ENCODE data around the gene AGBL1.

Gene AGBL1

DNA sequence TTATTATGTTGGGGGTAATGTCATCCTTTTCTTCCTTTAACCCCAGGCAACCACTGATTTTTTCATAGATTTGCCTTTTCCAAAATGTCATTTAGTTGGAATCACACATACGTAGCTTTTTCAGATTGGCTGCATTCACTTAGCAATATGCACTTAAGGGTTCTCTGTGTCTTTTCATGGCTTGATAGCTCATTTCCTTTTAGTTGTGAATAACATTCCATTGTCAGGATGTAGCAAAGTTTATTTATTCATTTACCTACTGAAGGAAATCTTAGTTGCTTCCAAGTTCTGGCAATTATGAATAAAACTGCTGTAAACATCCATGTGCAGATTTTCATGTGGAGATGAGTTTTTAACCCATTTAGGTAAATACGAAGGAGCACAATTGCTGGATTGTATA is 125.4 kb downstream of the AGBL1 start:
- peaks cover 6% of the 10 kb centered on the region for H3K4me1 ChIP-seq (ENCODE audit: insufficient read depth, low read length)
- no peak overlapping the region for H3K4me3 ChIP-seq (ENCODE audit: low read length)
- H3K36me3 ChIP-seq (ENCODE audit: insufficient read depth, low read length) = no peaks in the 10 kb centered on the region
- 93% methylated on average over 2 of the region's 2 CpGs for WGBS
- no peak overlapping the region for H3K27ac ChIP-seq (ENCODE audit: low read depth, low read length)
- no peaks in the 10 kb centered on the region for H3K9me3 ChIP-seq (ENCODE audit: insufficient read depth, low read depth, low read length)
- no peak overlapping the region for H3K9ac ChIP-seq (ENCODE audit: low read depth, low read length)
- H3K27me3 ChIP-seq (ENCODE audit: insufficient read depth, low read length) = no peaks in the 10 kb centered on the region

GRCh38 chr15:86213420-86213819 is 133.7 kb downstream of the AGBL1 start:
- H3K4me3 ChIP-seq (ENCODE audit: low read length) = no peak overlapping the region
- WGBS = 82% methylated on average over 3 of the region's 3 CpGs
- H3K27ac ChIP-seq (ENCODE audit: low read depth, low read length) = no peak overlapping the region
- H3K9me3 ChIP-seq (ENCODE audit: insufficient read depth, low read depth, low read length) = peaks cover 26% of the 10 kb centered on the region
- no peaks in the 10 kb centered on the region for H3K36me3 ChIP-seq (ENCODE audit: insufficient read depth, low read length)
- no peaks in the 10 kb centered on the region for H3K4me1 ChIP-seq (ENCODE audit: insufficient read depth, low read length)
- no peaks in the 10 kb centered on the region for H3K27me3 ChIP-seq (ENCODE audit: insufficient read depth, low read length)
- H3K9ac ChIP-seq (ENCODE audit: low read depth, low read length) = no peak overlapping the region

GRCh38 chr15:86213888-86214287 is 134.2 kb downstream of the AGBL1 start:
- 95% methylated on average over 2 of the region's 2 CpGs for WGBS
- Histone ChIP-seq H3K9ac (ENCODE audit: low read depth, low read length) (no peak overlapping the region), H3K9me3 (ENCODE audit: insufficient read depth, low read depth, low read length) (peaks cover 31% of the 10 kb centered on the region)

GRCh38 chr15:86221119-86221518 is 141.4 kb downstream of the AGBL1 start:
- no peaks in the 10 kb centered on the region for H3K36me3 ChIP-seq (ENCODE audit: insufficient read depth, low read length)
- no peak overlapping the region for H3K4me3 ChIP-seq (ENCODE audit: low read length)
- H3K4me1 ChIP-seq (ENCODE audit: insufficient read depth, low read length) = no peaks in the 10 kb centered on the region
- H3K9ac ChIP-seq (ENCODE audit: low read depth, low read length) = no peak overlapping the region
- 92% methylated on average over 3 of the region's 3 CpGs for WGBS
- no peak overlapping the region for H3K27ac ChIP-seq (ENCODE audit: low read depth, low read length)
- no peaks in the 10 kb centered on the region for H3K27me3 ChIP-seq (ENCODE audit: insufficient read depth, low read length)
- peaks cover 18% of the 10 kb centered on the region; the same call in 1 of the 2 replicates for H3K9me3 ChIP-seq (ENCODE audit: insufficient read depth, low read depth, low read length)

More at GRCh38 chr15:86213888-86214287, 134.2 kb downstream of the AGBL1 start:
- Histone ChIP-seq H3K4me1 (ENCODE audit: insufficient read depth, low read length) (no peaks in the 10 kb centered on the region), H3K4me3 (ENCODE audit: low read length) (no peak overlapping the region), H3K27ac (ENCODE audit: low read depth, low read length) (no peak overlapping the region), H3K27me3 (ENCODE audit: insufficient read depth, low read length) (no peaks in the 10 kb centered on the region), H3K36me3 (ENCODE audit: insufficient read depth, low read length) (no peaks in the 10 kb centered on the region)

DNA sequence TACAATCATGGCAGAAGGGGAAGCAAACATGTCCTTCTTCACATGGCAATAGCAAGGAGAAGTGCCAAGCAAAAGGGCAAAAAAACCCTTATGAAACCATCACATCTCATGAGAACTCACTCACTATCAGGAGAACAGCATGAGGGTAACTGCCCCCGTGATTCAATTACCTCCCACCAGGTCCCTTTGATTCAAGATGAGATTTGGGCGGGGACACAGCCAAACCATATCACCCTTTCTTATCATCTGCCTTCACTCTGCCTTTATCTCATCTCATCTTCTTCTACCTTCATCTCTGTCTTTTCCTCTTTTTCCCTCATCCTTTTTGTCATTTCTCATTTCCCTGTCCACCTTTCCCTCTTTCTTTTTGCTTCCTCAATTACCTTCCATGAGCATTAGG is 149.6 kb downstream of the AGBL1 start:
- WGBS = 68% methylated on average over 2 of the region's 2 CpGs
- Histone ChIP-seq H3K27ac (ENCODE audit: low read depth, low read length) (no peak overlapping the region), H3K4me1 (ENCODE audit: insufficient read depth, low read length) (peaks cover 7% of the 10 kb centered on the region; the same call in 1 of the 2 replicates), H3K4me3 (ENCODE audit: low read length) (no peak overlapping the region), H3K9ac (ENCODE audit: low read depth, low read length) (no peak overlapping the region), H3K27me3 (ENCODE audit: insufficient read depth, low read length) (no peaks in the 10 kb centered on the region), H3K36me3 (ENCODE audit: insufficient read depth, low read length) (no peaks in the 10 kb centered on the region), H3K9me3 (ENCODE audit: insufficient read depth, low read depth, low read length) (no peaks in the 10 kb centered on the region)

GRCh38 chr15:86229936-86230335 is 150.3 kb downstream of the AGBL1 start:
- Histone ChIP-seq H3K4me3 (ENCODE audit: low read length) (no peak overlapping the region), H3K36me3 (ENCODE audit: insufficient read depth, low read length) (no peaks in the 10 kb centered on the region), H3K27me3 (ENCODE audit: insufficient read depth, low read length) (no peaks in the 10 kb centered on the region), H3K9ac (ENCODE audit: low read depth, low read length) (no peak overlapping the region), H3K27ac (ENCODE audit: low read depth, low read length) (no peak overlapping the region), H3K4me1 (ENCODE audit: insufficient read depth, low read length) (peaks cover 7% of the 10 kb centered on the region; the same call in 1 of the 2 replicates), H3K9me3 (ENCODE audit: insufficient read depth, low read depth, low read length) (no peaks in the 10 kb centered on the region)
- 50% methylated on average over 6 of the region's 6 CpGs for WGBS

- H3K27ac ChIP-seq (ENCODE audit: low read depth, low read length) = no peak overlapping the region
- H3K27me3 ChIP-seq (ENCODE audit: insufficient read depth, low read length) = no peaks in the 10 kb centered on the region
- peak overlapping the region; percentile 24; the same call in 1 of the 2 replicates for H3K4me3 ChIP-seq (ENCODE audit: low read length)
- H3K4me1 ChIP-seq (ENCODE audit: insufficient read depth, low read length) = peaks cover 19% of the 10 kb centered on the region
- no peak overlapping the region for H3K9ac ChIP-seq (ENCODE audit: low read depth, low read length)
- WGBS = 23% methylated on average over 19 of the region's 19 CpGs
- no peaks in the 10 kb centered on the region for H3K9me3 ChIP-seq (ENCODE audit: insufficient read depth, low read depth, low read length)
- H3K36me3 ChIP-seq (ENCODE audit: insufficient read depth, low read length) = no peaks in the 10 kb centered on the region
These were observed 152.4 kb downstream of the AGBL1 start for GRCh38 chr15:86231864-86232721.

GRCh38 chr15:86235667-86236066 is 156.0 kb downstream of the AGBL1 start:
- H3K27ac ChIP-seq (ENCODE audit: low read depth, low read length) = no peak overlapping the region
- H3K4me1 ChIP-seq (ENCODE audit: insufficient read depth, low read length) = peaks cover 26% of the 10 kb centered on the region
- WGBS = 94% methylated on average over 2 of the region's 3 CpGs

GRCh38 chr15:86236356-86237110 is 156.9 kb downstream of the AGBL1 start:
- 14% methylated on average over 8 of the region's 15 CpGs for WGBS
- Histone ChIP-seq H3K4me3 (ENCODE audit: low read length) (peak overlapping the region; percentile 39), H3K27me3 (ENCODE audit: insufficient read depth, low read length) (no peaks in the 10 kb centered on the region), H3K27ac (ENCODE audit: low read depth, low read length) (peak overlapping the region; percentile 58; the same call in 1 of the 2 replicates), H3K4me1 (ENCODE audit: insufficient read depth, low read length) (peaks cover 26% of the 10 kb centered on the region), H3K36me3 (ENCODE audit: insufficient read depth, low read length) (no peaks in the 10 kb centered on the region), H3K9me3 (ENCODE audit: insufficient read depth, low read depth, low read length) (no peaks in the 10 kb centered on the region), H3K9ac (ENCODE audit: low read depth, low read length) (no peak overlapping the region)

More at GRCh38 chr15:86235667-86236066, 156.0 kb downstream of the AGBL1 start:
- Histone ChIP-seq H3K36me3 (ENCODE audit: insufficient read depth, low read length) (no peaks in the 10 kb centered on the region), H3K27me3 (ENCODE audit: insufficient read depth, low read length) (no peaks in the 10 kb centered on the region), H3K4me3 (ENCODE audit: low read length) (no peak overlapping the region), H3K9ac (ENCODE audit: low read depth, low read length) (no peak overlapping the region), H3K9me3 (ENCODE audit: insufficient read depth, low read depth, low read length) (no peaks in the 10 kb centered on the region)

DNA sequence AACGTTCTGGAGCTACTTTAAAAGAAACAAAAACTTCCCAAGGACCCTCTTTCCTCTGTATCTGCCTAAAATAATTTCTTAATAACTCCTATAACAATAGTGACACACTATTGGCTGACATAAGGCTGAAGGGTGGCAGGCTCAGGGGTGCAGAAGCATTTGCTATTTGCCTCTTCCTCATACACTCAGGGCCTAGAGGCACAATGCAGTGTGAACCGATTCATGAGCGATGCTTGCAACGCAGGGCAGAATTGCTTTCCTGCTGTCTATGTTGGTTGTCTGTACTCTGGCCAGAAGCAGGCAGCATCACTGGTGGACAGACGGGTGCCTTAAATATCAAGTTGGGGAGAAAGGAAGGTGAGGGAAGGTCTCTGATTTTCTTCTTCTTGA is 157.4 kb downstream of the AGBL1 start:
- 24% methylated on average over 5 of the region's 5 CpGs for WGBS
- H3K9ac ChIP-seq (ENCODE audit: low read depth, low read length) = peak overlapping the region; percentile 29; the same call in 1 of the 2 replicates
- H3K4me1 ChIP-seq (ENCODE audit: insufficient read depth, low read length) = peaks cover 26% of the 10 kb centered on the region
- no peaks in the 10 kb centered on the region for H3K9me3 ChIP-seq (ENCODE audit: insufficient read depth, low read depth, low read length)
- peak overlapping the region; percentile 39 for H3K4me3 ChIP-seq (ENCODE audit: low read length)
- no peaks in the 10 kb centered on the region for H3K27me3 ChIP-seq (ENCODE audit: insufficient read depth, low read length)
- H3K36me3 ChIP-seq (ENCODE audit: insufficient read depth, low read length) = no peaks in the 10 kb centered on the region
- peak overlapping the region; percentile 58 for H3K27ac ChIP-seq (ENCODE audit: low read depth, low read length)

GRCh38 chr15:86247249-86247955 is 167.7 kb downstream of the AGBL1 start:
- WGBS = 93% methylated on average over 15 of the region's 15 CpGs
- no peaks in the 10 kb centered on the region for H3K4me1 ChIP-seq (ENCODE audit: insufficient read depth, low read length)

More at GRCh38 chr15:86247249-86247955, 167.7 kb downstream of the AGBL1 start:
- Histone ChIP-seq H3K9ac (ENCODE audit: low read depth, low read length) (no peak overlapping the region), H3K27me3 (ENCODE audit: insufficient read depth, low read length) (no peaks in the 10 kb centered on the region), H3K9me3 (ENCODE audit: insufficient read depth, low read depth, low read length) (no peaks in the 10 kb centered on the region), H3K36me3 (ENCODE audit: insufficient read depth, low read length) (no peaks in the 10 kb centered on the region), H3K27ac (ENCODE audit: low read depth, low read length) (no peak overlapping the region), H3K4me3 (ENCODE audit: low read length) (no peak overlapping the region)
